H9 (cell line): ENCODE results near the gene MOG. TPM values are rescaled to one million over a fixed set of nuclear protein-coding genes. Genes with fewer than 3 reads are reported as not detected.

Experiments
- DNase-seq: peaks from one replicate; pipeline ENCODE4 v3.0.0-alpha.2; 2017
- H2AFZ ChIP-seq: one replicate; pipeline ENCODE4 v1.6.1; 2013; ENCODE audit warnings: mild to moderate bottlenecking, low read length, control low read depth, moderate library complexity
- H2AK5ac ChIP-seq: 2 replicates; pipeline ENCODE4 v1.6.1; 2013; ENCODE audit warnings: low read length, control low read depth, mixed read lengths; ENCODE audit not compliant: insufficient read length
- H2BK120ac ChIP-seq: one replicate; pipeline ENCODE4 v1.6.1; 2013; ENCODE audit warnings: low read depth, mild to moderate bottlenecking, low read length, control low read depth, inconsistent platforms; ENCODE audit not compliant: poor library complexity, severe bottlenecking
- H2BK12ac ChIP-seq: 2 replicates; pipeline ENCODE4 v1.6.1; 2013; ENCODE audit warnings: low read length, control low read depth, mixed read lengths, low read depth; ENCODE audit not compliant: insufficient read length
- H2BK15ac ChIP-seq: 2 replicates; pipeline ENCODE4 v1.6.1; 2013; ENCODE audit warnings: low read depth, low read length, control low read depth
- H2BK20ac ChIP-seq: one replicate; pipeline ENCODE4 v1.6.1; 2013; ENCODE audit warnings: low read depth, mild to moderate bottlenecking, low read length, control low read depth, inconsistent platforms; ENCODE audit not compliant: poor library complexity, severe bottlenecking
- H2BK5ac ChIP-seq: 2 replicates; pipeline ENCODE4 v1.6.1; 2013; ENCODE audit warnings: low read length, control low read depth, mixed read lengths; ENCODE audit not compliant: insufficient read length
- H3K14ac ChIP-seq: 2 replicates; pipeline ENCODE4 v1.6.1; 2013; ENCODE audit warnings: low read length, control low read depth; ENCODE audit not compliant: insufficient read depth
- H3K18ac ChIP-seq: 2 replicates; pipeline ENCODE4 v1.6.1; 2013; ENCODE audit warnings: low read depth, mild to moderate bottlenecking, mixed read lengths, low read length, control low read depth; ENCODE audit not compliant: insufficient read length
- H3K23ac ChIP-seq: 2 replicates; pipeline ENCODE4 v1.6.1; 2013; ENCODE audit warnings: low read length, control low read depth, mixed read lengths, low read depth; ENCODE audit not compliant: insufficient read length
- H3K23me2 ChIP-seq: 2 replicates; pipeline ENCODE4 v1.6.1; 2013; ENCODE audit warnings: low read depth, mild to moderate bottlenecking, mixed read lengths, low read length, control low read depth; ENCODE audit not compliant: insufficient read length, poor library complexity, severe bottlenecking
- H3K27ac ChIP-seq: 2 replicates; pipeline ENCODE4 v1.5.1; 2013; ENCODE audit warnings: low read length, control low read depth, mixed read lengths, low read depth; ENCODE audit not compliant: insufficient read length
- H3K27me3 ChIP-seq: 2 replicates; pipeline ENCODE4 v1.6.1; 2013; ENCODE audit warnings: low read length, control low read depth, inconsistent platforms; ENCODE audit not compliant: insufficient read depth
- H3K4ac ChIP-seq: 2 replicates; pipeline ENCODE4 v1.6.1; 2013; ENCODE audit warnings: low read depth, mild to moderate bottlenecking, control low read depth, inconsistent platforms, low read length, moderate library complexity
- H3K4me1 ChIP-seq: 2 replicates; pipeline ENCODE4 v1.6.1; 2013; ENCODE audit warnings: low read length, control low read depth, inconsistent platforms; ENCODE audit not compliant: insufficient read depth
- H3K4me2 ChIP-seq: 2 replicates; pipeline ENCODE4 v1.6.1; 2013; ENCODE audit warnings: low read length, control low read depth, mixed read lengths; ENCODE audit not compliant: insufficient read length, insufficient read depth
- H3K56ac ChIP-seq: 2 replicates; pipeline ENCODE4 v1.6.1; 2013; ENCODE audit warnings: low read depth, mild to moderate bottlenecking, mixed read lengths, low read length, control low read depth; ENCODE audit not compliant: insufficient read length
- H3K79me1 ChIP-seq: 2 replicates; pipeline ENCODE4 v1.6.1; 2013; ENCODE audit warnings: low read depth, mild to moderate bottlenecking, moderate library complexity, low read length, control low read depth, inconsistent platforms; ENCODE audit not compliant: insufficient read depth, poor library complexity, severe bottlenecking
- H3K79me2 ChIP-seq: 2 replicates; pipeline ENCODE4 v1.6.1; 2013; ENCODE audit warnings: low read length, control low read depth, inconsistent platforms; ENCODE audit not compliant: insufficient read depth
- H3K9ac ChIP-seq: 2 replicates; pipeline ENCODE4 v1.6.1; 2013; ENCODE audit warnings: low read length, control low read depth, mixed read lengths; ENCODE audit not compliant: insufficient read length; ENCODE audit errors: extremely low read depth
- H3K9me3 ChIP-seq: one replicate; pipeline ENCODE4 v1.6.1; 2013; ENCODE audit warnings: low read depth, low read length, inconsistent platforms; ENCODE audit not compliant: control insufficient read depth
- H3T11ph ChIP-seq: one replicate; pipeline ENCODE4 v1.6.1; 2013; ENCODE audit warnings: mild to moderate bottlenecking, low read length, control low read depth, inconsistent platforms
- H4K20me1 ChIP-seq: one replicate; pipeline ENCODE4 v1.6.1; 2013; ENCODE audit not compliant: control insufficient read depth, insufficient read length, insufficient read depth
- H4K5ac ChIP-seq: 2 replicates; pipeline ENCODE4 v1.6.1; 2013; ENCODE audit warnings: low read depth, mild to moderate bottlenecking, mixed read lengths, low read length, control low read depth; ENCODE audit not compliant: insufficient read length
- H4K8ac ChIP-seq: replicated peaks from 2 replicates; pipeline ENCODE4 v1.6.1; 2013; ENCODE audit warnings: low read length, control low read depth, mixed read lengths, low read depth; ENCODE audit not compliant: insufficient read length
- H4K91ac ChIP-seq: 2 replicates; pipeline ENCODE4 v1.6.1; 2013; ENCODE audit warnings: low read depth, mild to moderate bottlenecking, moderate library complexity, mixed read lengths, low read length, control low read depth; ENCODE audit not compliant: insufficient read length
- H3K27ac Mint-ChIP-seq, 3 experiments: 2 replicates in 2 of 3; 3 replicates in 1 of 3; pipeline ENCODE4 v1.8.0; 2020 to 2021; ENCODE audit warnings: mixed read lengths in 3 of 3, mild to moderate bottlenecking in 1 of 3, moderate library complexity in 1 of 3
- H3K27me3 Mint-ChIP-seq: 2 replicates; pipeline ENCODE4 v1.8.0; 2021; ENCODE audit warnings: low read depth, mild to moderate bottlenecking, moderate library complexity, mixed read lengths
- H3K36me3 Mint-ChIP-seq, 3 experiments: 2 replicates in 2 of 3; 3 replicates in 1 of 3; pipeline ENCODE4 v1.8.0; 2020 to 2021; ENCODE audit warnings: low read depth in 3 of 3, mixed read lengths in 3 of 3; ENCODE audit not compliant: insufficient read depth in 1 of 3
- H3K4me1 Mint-ChIP-seq, 2 experiments: 2 replicates each; pipeline ENCODE4 v1.8.0; 2020; ENCODE audit warnings: mixed read lengths in 2 of 2
- H3K4me3 Mint-ChIP-seq, 2 experiments: 2 replicates in 1 of 2; 3 replicates in 1 of 2; pipeline ENCODE4 v1.8.0; 2020 to 2021; ENCODE audit warnings: mild to moderate bottlenecking in 2 of 2, mixed read lengths in 2 of 2, moderate library complexity in 1 of 2
- H3K9me3 Mint-ChIP-seq, 2 experiments: 2 replicates in 1 of 2; 3 replicates in 1 of 2; pipeline ENCODE4 v1.8.0; 2020; ENCODE audit warnings: mild to moderate bottlenecking in 2 of 2, mixed read lengths in 2 of 2, moderate library complexity in 1 of 2
- whole genome bisulfite sequencing: extraction: QIAGEN DNeasy Blood & Tissue Kit; methylation state at CpG from one replicate; pipeline ENCODE4 v1.1.7; 2013; ENCODE audit warnings: missing lambda C conversion rate, low lambda C conversion rate, mixed read lengths; ENCODE audit not compliant: insufficient read length; ENCODE audit errors: extremely low coverage; 5-methylcytosine and 5-hydroxymethylcytosine counted together
- total RNA-seq: library from RNA; stranded (reverse); gene quantifications from 2 replicates; pipeline ENCODE4 v1.2.1, GENCODE V29; 2021
- TF ChIP-seq, protein P1 (sequence below): fragments of 200-600 bp; sonication (generic); conservative IDR thresholded peaks from 3 replicates; pipeline ENCODE4 v1.8.0; 2021; ENCODE audit warnings: antibody characterized with exemption, mild to moderate bottlenecking

The MOG gene
- total RNA-seq, 1 experiment from 2014 or later = 0.55 TPM

- WGBS = no CpG with 5 or more reads among the region's 32 CpGs
- no peak overlapping the region for H3K23ac ChIP-seq
- H4K5ac ChIP-seq = no peak overlapping the region
- H3K79me1 ChIP-seq = no peaks in the 10 kb centered on the region
- H3K4me1 ChIP-seq = peaks cover 12% of the 10 kb centered on the region; the same call in 1 of the 2 replicates
- no peak overlapping the region for H2BK12ac ChIP-seq
- peak overlapping the region; percentile 60 for H3K9ac ChIP-seq
- H2BK120ac ChIP-seq = no peak overlapping the region
- no peak overlapping the region for H2BK5ac ChIP-seq
- H3K27me3 ChIP-seq = no peaks in the 10 kb centered on the region
- no peaks in the 10 kb centered on the region; the same call in none of the 2 replicates for H3K27me3 Mint-ChIP-seq
- H3K9me3 ChIP-seq = no peaks in the 10 kb centered on the region
- H3K36me3 Mint-ChIP-seq = peaks cover 7 to 44% (median 16%) of the 10 kb centered on the region in 3 experiments; a peak in 6 of 7 replicates
- no peaks in the 10 kb centered on the region for H4K20me1 ChIP-seq
- no peak overlapping the region for H3K56ac ChIP-seq
- no peak overlapping the region for H2BK20ac ChIP-seq
- peaks cover 7% of the 10 kb centered on the region; the same call in 1 of the 2 replicates for H3K79me2 ChIP-seq
- TF ChIP-seq, protein P1, sequence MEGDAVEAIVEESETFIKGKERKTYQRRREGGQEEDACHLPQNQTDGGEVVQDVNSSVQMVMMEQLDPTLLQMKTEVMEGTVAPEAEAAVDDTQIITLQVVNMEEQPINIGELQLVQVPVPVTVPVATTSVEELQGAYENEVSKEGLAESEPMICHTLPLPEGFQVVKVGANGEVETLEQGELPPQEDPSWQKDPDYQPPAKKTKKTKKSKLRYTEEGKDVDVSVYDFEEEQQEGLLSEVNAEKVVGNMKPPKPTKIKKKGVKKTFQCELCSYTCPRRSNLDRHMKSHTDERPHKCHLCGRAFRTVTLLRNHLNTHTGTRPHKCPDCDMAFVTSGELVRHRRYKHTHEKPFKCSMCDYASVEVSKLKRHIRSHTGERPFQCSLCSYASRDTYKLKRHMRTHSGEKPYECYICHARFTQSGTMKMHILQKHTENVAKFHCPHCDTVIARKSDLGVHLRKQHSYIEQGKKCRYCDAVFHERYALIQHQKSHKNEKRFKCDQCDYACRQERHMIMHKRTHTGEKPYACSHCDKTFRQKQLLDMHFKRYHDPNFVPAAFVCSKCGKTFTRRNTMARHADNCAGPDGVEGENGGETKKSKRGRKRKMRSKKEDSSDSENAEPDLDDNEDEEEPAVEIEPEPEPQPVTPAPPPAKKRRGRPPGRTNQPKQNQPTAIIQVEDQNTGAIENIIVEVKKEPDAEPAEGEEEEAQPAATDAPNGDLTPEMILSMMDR = peak; percentile 81
- peak overlapping the region; percentile 90 for H3K4me2 ChIP-seq
- DNase-seq = peak; percentile 95
- no peak overlapping the region for H2BK15ac ChIP-seq
- peak overlapping the region; percentile 45 for H3K14ac ChIP-seq
- peak overlapping the region; percentile 39 for H3K18ac ChIP-seq
- no peak overlapping the region for H4K8ac ChIP-seq
- H3T11ph ChIP-seq = no peak overlapping the region
- peak overlapping the region; percentile 66 for H3K27ac ChIP-seq
- peaks cover 73% of the 10 kb centered on the region in 2 experiments for H3K4me1 Mint-ChIP-seq
- H3K9me3 Mint-ChIP-seq = peaks cover 0 to 5% of the 10 kb centered on the region in 2 experiments; a peak in 2 of 5 replicates
- H2AK5ac ChIP-seq = no peak overlapping the region
- peak overlapping the region; percentile 92 to 93 (median 92) for H3K27ac Mint-ChIP-seq
- H3K4me3 Mint-ChIP-seq = peak overlapping the region; percentile 88 to 92
- peaks cover 40% of the 10 kb centered on the region for H3K23me2 ChIP-seq
- no peak overlapping the region for H3K4ac ChIP-seq
- H2AFZ ChIP-seq = no peak overlapping the region
- H4K91ac ChIP-seq = no peak overlapping the region
Measured at GRCh38 chr6:29628419-29629281, 28.2 kb upstream of the MOG start.
